NB4 (cell line): ENCODE measurements around the gene SMIM22.

Experiments
- DNase-seq: peaks from one replicate; pipeline ENCODE4 v3.0.0; 2010; ENCODE audit warnings: low read depth
- H3K4me3 ChIP-seq: one replicate; pipeline ENCODE4 v1.5.1; 2011; ENCODE audit warnings: mild to moderate bottlenecking, low read depth, low read length, moderate library complexity
- MYC ChIP-seq: IDR thresholded peaks from 2 replicates; pipeline ENCODE4 v1.6.1; 2011; ENCODE audit warnings: low read depth, low read length
- POLR2A ChIP-seq: IDR thresholded peaks from 2 replicates; pipeline ENCODE4 v1.6.1; 2011; ENCODE audit warnings: mild to moderate bottlenecking; ENCODE audit not compliant: insufficient read length; ENCODE audit errors: extremely low read depth
- TF ChIP-seq, protein P1 (sequence below): IDR thresholded peaks from 2 replicates; pipeline ENCODE4 v1.6.1; 2011; ENCODE audit warnings: low read depth, low read length
- TF ChIP-seq, protein P2 (sequence below): IDR thresholded peaks from one replicate; pipeline ENCODE4 v1.5.1; 2012; ENCODE audit warnings: low read depth, low read length

Gene SMIM22, protein sequence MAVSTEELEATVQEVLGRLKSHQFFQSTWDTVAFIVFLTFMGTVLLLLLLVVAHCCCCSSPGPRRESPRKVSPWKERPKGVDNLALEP

DNA sequence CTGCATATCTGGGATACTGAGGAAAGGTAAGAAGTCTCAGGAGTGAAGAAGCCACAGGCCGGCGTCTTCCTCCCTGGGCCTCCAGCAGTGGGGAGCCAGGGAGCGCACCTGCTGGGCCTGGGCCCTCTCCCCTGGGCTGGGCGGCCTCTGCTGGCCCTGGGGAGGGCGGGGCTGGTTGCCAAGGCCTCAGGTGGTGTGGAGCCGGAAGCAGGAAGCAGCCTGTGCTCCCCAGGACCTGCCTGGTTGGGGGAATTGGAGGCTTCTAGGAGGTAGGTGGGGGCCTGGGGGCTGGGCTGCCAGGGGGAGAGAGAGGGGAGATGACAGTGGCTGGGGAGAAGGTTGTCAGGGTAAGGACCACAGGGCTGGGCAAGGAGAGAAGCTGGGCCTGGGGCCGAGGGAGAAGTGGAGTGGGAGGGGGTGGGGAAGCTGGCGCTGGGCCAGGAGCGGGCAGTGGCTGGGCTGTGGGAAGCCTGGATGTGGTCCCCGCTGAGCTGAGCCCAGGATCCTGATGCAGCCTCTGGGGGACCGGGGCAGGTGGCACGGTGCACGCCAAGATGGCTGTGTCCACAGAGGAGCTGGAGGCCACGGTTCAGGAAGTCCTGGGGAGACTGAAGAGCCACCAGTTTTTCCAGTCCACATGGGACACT is at the start of gene SMIM22:
Gene SMIM22 (plus strand): TSS at position 189 of the 647 bp plus-strand sequence. CDS start 366 bp downstream, at position 555.
- H3K4me3 ChIP-seq = no peak within 1 kb of the TSS
- DNase-seq = no peak
- TF ChIP-seq POLR2A (no peak), MYC (no peak)
- TF ChIP-seq, protein P1, sequence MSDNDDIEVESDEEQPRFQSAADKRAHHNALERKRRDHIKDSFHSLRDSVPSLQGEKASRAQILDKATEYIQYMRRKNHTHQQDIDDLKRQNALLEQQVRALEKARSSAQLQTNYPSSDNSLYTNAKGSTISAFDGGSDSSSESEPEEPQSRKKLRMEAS = no peak
- TF ChIP-seq, protein P2, sequence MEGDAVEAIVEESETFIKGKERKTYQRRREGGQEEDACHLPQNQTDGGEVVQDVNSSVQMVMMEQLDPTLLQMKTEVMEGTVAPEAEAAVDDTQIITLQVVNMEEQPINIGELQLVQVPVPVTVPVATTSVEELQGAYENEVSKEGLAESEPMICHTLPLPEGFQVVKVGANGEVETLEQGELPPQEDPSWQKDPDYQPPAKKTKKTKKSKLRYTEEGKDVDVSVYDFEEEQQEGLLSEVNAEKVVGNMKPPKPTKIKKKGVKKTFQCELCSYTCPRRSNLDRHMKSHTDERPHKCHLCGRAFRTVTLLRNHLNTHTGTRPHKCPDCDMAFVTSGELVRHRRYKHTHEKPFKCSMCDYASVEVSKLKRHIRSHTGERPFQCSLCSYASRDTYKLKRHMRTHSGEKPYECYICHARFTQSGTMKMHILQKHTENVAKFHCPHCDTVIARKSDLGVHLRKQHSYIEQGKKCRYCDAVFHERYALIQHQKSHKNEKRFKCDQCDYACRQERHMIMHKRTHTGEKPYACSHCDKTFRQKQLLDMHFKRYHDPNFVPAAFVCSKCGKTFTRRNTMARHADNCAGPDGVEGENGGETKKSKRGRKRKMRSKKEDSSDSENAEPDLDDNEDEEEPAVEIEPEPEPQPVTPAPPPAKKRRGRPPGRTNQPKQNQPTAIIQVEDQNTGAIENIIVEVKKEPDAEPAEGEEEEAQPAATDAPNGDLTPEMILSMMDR = no peak

DNA sequence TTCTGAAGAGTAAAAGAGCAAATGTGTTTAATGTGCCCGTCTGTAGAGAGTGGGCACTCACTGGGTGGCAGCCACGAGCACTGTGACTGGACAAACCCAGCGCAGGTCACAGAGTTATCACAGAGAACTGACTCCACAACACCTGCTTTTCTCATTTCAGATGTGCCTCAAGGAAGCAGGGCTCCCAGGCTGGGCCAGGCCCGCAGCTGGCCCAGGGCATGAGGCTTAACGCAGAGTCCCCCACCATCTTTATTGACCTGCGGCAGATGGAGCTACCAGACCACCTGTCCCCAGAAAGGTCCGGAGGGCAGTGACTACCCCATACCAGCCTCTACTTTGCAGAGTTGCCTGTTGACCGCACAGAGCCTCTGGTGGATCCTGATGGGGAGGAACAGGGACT is 49.0 kb upstream of the SMIM22 start:
- TF ChIP-seq, protein P2 = no peak
- TF ChIP-seq, protein P1 = no peak
- no peak for TF ChIP-seq MYC
- no peak for TF ChIP-seq POLR2A

DNA sequence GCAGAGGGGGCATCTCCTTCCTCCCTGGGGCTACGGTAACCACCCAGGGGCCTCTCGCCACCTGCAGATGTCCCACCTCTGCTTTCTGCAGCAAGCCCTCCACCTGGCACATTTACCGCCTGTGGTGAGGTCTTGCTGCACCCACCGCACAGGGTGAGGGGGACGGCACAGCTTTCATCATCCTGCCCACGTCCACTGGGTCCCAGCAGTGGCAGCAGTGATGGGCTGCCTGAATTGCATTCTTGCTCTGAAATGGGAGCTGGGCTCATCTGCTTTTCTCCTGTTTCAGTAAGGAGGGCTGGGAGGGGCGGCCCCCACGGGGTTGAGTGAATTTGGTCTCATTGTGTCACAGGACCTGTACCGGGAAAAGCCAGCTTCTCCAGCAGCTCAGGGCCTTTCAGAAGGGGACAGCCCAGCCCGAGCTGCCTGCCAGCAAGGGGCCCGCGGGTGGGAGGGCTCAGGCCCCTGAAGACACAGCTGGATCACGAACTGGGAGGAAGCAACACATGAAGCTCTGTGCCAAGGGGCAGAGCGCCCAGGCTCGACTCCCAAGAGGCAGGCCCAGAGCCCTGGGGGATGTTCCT is 48.1 kb upstream of the SMIM22 start:
- DNase-seq = no peak
- no peak overlapping the region for H3K4me3 ChIP-seq
- TF ChIP-seq POLR2A (no peak), MYC (no peak)
- TF ChIP-seq, protein P2 = no peak
- TF ChIP-seq, protein P1 = no peak

More for the DNA sequence above, 49.0 kb upstream of the SMIM22 start:
- H3K4me3 ChIP-seq = no peak overlapping the region
- no peak for DNase-seq

- TF ChIP-seq, protein P1 = no peak
- H3K4me3 ChIP-seq = no peak overlapping the region
- no peak for DNase-seq
Observed at GRCh38 chr16:4747906-4748681, 47.1 kb upstream of the SMIM22 start.

GRCh38 chr16:4748682-4749411 is 46.3 kb upstream of the SMIM22 start:
- no peak for DNase-seq
- no peak for TF ChIP-seq POLR2A
- TF ChIP-seq, protein P2 = no peak
- TF ChIP-seq, protein P1 = no peak
- no peak for TF ChIP-seq MYC
- H3K4me3 ChIP-seq = no peak overlapping the region
